GM19324 (cell line): ENCODE data around the gene BRK1.
"Not testable (repeated sequence)": the region's sequence is repeated elsewhere in the genome, so short reads cannot be mapped to it uniquely, and the experiment has no call there.

Experiments
- ATAC-seq: cut with Tn5 transposase; IDR thresholded peaks from one replicate; pipeline ENCODE4 v1.9.1; 2021; ENCODE audit warnings: mild to moderate bottlenecking, moderate library complexity; ENCODE audit not compliant: unreplicated experiment, low FRiP score

The BRK1 gene

GRCh38 chr3:10115326-10116137 lies at the start of gene BRK1:
BRK1 (plus strand) TSS chr3:10115675; CDS start chr3:10115702, 27 bp downstream.
- ATAC-seq = peak; percentile 97

GRCh38 chr3:10070077-10070476 lies 45.4 kb upstream of the BRK1 start:
- ATAC-seq = not testable (repeated sequence)

- ATAC-seq = no peak
Observed at GRCh38 chr3:10074666-10075065, 40.8 kb upstream of the BRK1 start.

GRCh38 chr3:10081871-10082270 lies 33.6 kb upstream of the BRK1 start:
- no peak for ATAC-seq

- ATAC-seq = no peak
Observed at GRCh38 chr3:10085738-10086137, 29.7 kb upstream of the BRK1 start.

GRCh38 chr3:10088256-10088655 lies 27.2 kb upstream of the BRK1 start:
- no peak for ATAC-seq

GRCh38 chr3:10090179-10090578 lies 25.3 kb upstream of the BRK1 start:
- no peak for ATAC-seq

GRCh38 chr3:10090774-10091173 lies 24.7 kb upstream of the BRK1 start:
- ATAC-seq = not testable (repeated sequence)

GRCh38 chr3:10091387-10091786 lies 24.1 kb upstream of the BRK1 start:
- not testable (repeated sequence) for ATAC-seq

- ATAC-seq = no peak
Observed at GRCh38 chr3:10093678-10094077, 21.8 kb upstream of the BRK1 start.

GRCh38 chr3:10099041-10099440 lies 16.4 kb upstream of the BRK1 start:
- ATAC-seq = no peak

- ATAC-seq = no peak
Observed at GRCh38 chr3:10106919-10107318, 8.6 kb upstream of the BRK1 start.

GRCh38 chr3:10108091-10108490 lies 7.4 kb upstream of the BRK1 start, which contains the start of gene FANCD2OS:
FANCD2OS (minus strand) TSS chr3:10108255; CDS start chr3:10104774, 3,481 bp downstream.
- ATAC-seq = no peak

- ATAC-seq = no peak
Observed at GRCh38 chr3:10116138-10116460, 624 bp downstream of the BRK1 start.

- no peak for ATAC-seq
Observed at GRCh38 chr3:10116928-10117327, 1.5 kb downstream of the BRK1 start.

- no peak for ATAC-seq
Observed at GRCh38 chr3:10119376-10119775, 3.9 kb downstream of the BRK1 start.

GRCh38 chr3:10121064-10121463 lies 5.6 kb downstream of the BRK1 start:
- no peak for ATAC-seq

- ATAC-seq = no peak
Observed at GRCh38 chr3:10122724-10123123, 7.2 kb downstream of the BRK1 start.

- ATAC-seq = not testable (repeated sequence)
Observed at GRCh38 chr3:10135872-10136271, 20.4 kb downstream of the BRK1 start.

- ATAC-seq = no peak
Observed at GRCh38 chr3:10136426-10137005, 21.0 kb downstream of the BRK1 start.

GRCh38 chr3:10137178-10137577 lies 21.7 kb downstream of the BRK1 start:
- no peak for ATAC-seq

GRCh38 chr3:10140996-10141546 lies 25.6 kb downstream of the BRK1 start:
- no peak for ATAC-seq
